ENCODE results near the gene LAIR1.
"Not testable (repeated sequence)": the region's sequence is repeated elsewhere in the genome, so short reads cannot be mapped to it uniquely, and the experiment has no call there.

The LAIR1 gene, protein sequence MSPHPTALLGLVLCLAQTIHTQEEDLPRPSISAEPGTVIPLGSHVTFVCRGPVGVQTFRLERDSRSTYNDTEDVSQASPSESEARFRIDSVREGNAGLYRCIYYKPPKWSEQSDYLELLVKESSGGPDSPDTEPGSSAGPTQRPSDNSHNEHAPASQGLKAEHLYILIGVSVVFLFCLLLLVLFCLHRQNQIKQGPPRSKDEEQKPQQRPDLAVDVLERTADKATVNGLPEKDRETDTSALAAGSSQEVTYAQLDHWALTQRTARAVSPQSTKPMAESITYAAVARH

DNA sequence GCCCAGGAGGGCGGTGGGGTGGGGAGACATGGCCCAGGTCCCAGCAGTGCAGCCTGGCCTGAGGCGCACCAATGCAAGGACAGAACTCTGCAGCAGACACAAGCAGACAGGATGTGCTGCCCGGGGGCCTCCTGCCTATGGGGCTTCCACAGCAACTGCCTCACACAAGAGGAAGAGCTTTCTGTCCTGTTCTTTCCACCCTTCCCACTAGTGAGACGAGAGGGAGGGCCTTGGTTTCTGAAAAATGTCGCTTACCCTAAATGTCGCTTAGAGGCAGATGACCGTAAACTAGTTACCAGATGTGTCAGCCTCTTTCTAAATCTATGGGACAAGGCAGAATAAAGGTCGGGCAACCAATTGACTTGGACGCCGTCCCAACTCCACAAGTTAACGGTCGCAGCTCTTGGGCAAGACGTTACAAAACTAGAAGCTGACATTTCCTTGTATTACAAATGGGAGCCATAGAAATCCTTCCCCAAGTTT is at the start of gene LAIR1:
Gene LAIR1 (minus strand): TSS at position 157 of the 483 bp plus-strand sequence. CDS start 127 bp downstream, at position 30.
- no peak for DNase-seq

DNA sequence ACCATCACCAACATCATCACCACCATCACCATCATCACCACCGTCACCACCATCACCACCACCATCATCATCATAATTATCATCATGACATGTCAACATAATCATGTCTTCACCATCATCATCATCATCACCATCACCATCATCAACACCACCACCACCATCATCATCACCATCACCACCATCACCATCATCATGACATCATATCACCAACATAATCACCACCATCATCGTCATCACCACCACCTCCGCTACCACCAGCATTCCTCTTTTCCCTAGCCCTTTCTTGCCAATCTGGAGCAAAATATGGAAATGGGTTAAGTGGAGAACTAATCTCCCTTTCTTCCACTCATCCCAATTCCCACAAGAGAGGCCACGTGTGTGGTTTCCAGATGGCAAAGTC is 49.4 kb upstream of the LAIR1 start:
- DNase-seq: no peak

DNA sequence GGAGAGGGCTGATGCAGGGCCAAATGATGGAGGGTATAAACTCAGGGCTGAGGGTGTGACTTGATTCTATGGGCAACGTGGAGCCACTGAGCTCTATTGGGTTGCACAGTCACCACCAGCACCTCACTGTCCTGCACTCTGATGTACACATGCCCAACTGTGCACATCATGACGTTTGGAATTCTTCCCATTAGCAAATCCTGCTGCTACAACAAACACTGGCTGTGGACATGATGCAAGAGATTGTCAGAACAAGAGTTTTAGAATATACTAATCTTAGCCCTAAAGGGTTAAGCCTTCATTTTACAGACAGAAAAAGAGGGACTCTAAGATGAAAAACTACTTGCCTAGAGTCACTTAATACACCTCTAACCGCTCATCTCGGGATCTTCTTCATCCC is 48.1 kb upstream of the LAIR1 start:
- DNase-seq: no peak

GRCh38 chr19:54411033-54411432 is 46.3 kb upstream of the LAIR1 start:
- no peak for DNase-seq

DNA sequence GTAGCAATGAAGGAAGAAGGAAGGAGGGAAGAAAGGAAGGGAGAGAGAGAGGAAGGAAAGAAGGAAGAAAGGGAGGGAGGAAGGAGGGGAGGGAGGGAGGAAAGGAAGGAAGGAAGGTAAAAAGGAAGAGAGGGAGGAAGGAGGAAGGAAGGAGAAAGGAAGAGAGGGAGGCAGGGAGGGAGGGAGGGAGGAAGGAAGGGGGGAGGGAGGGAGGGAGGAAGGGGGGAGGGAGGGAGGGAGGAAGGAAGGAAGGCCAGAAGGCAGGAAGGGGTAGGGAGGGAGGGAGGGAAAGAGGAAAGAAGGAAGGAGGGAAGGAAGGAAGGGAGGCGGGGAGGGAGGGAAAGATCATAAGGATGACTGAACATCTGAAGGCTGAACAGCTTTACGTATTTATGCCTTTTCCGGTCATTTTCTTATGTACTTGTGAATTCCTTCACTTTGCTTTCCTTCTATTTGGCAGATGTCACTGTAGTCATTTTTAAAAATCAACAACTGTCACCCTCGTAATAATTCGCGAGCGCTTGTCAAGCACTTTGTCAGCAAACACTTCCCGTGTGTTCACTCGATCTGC is 43.8 kb upstream of the LAIR1 start:
- no peak for DNase-seq

DNA sequence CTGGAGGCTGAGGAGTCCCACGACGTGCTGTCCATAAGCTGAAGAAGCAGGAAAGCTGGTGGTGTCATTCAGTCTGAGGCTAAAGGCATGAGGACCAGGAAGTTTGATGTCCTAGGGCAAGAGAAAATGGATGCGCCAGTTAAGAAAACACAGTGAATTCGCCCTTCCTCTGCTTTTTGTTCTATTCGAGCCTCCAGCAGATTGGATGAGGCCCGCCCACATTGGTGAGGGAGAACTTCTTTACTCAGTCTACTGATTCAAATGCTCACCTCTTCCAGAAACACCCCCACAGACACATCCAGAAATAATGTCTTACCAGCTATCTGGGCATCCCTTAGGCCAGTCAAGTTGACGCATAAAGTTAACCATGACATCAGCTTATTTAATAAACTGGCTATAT is 43.0 kb upstream of the LAIR1 start:
- DNase-seq: no peak

DNA sequence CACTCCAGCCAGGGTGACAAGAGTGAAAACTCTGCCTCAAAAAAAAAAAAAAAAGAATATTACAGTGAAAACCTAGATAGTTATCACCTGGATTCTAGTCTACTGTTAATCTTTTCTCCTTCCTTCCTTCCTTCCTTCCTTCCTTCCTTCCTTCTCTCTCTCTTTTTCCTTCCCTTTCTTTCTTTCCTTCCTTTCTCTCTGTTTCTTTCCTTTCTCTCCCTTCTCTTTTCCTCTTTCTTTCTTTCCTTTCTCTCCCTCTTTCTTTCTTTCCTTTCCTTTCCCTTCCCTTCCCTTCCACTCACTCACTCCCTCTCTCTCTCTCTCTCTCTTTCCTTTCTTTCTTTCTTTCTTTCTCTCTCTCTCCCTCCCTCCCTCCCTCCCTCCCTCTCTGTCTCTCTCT is 40.9 kb upstream of the LAIR1 start:
- DNase-seq: no peak

- DNase-seq: no peak
These were observed 38.3 kb upstream of the LAIR1 start for GRCh38 chr19:54403054-54403453.

DNA sequence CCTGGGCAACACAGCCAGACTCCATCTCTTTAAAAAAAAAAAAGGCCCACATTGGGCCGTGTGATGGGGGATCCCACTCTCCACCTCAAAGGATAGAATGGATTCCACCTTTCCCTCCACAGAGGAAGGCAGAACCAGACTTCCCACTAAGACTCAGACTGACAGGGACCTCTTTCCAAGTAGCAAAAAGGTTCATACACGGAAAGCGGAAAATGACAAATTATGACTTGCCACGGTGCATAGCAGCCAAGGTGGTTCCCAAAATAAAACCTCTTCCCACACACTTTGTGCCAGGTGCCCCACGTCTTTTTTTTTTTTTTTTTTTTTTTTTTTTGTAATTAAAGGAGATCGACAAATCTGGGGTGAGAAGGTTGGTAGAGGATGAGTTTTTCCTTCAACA is 36.2 kb upstream of the LAIR1 start:
- no peak for DNase-seq

DNA sequence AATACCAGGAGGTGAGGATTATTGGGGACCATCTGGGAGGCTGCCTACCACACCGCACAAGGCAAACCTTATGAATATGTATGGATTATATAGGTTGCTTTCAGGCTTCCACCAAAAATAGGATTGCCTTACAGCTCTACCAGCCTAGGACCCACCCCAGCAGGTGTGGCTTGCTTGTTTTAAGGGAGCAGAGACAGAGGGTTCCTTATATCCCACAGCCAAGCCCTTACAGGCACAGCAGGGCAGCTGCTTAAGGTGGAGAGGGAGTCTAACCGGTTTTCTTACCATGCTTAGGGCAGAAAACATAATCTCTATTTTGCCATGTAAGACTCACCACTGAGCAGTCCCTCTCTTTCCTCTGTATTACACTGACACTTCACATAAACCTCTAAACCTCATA is 34.5 kb upstream of the LAIR1 start:
- DNase-seq: no peak

- DNase-seq: no peak
These were observed 31.0 kb upstream of the LAIR1 start for GRCh38 chr19:54395685-54396084.

DNA sequence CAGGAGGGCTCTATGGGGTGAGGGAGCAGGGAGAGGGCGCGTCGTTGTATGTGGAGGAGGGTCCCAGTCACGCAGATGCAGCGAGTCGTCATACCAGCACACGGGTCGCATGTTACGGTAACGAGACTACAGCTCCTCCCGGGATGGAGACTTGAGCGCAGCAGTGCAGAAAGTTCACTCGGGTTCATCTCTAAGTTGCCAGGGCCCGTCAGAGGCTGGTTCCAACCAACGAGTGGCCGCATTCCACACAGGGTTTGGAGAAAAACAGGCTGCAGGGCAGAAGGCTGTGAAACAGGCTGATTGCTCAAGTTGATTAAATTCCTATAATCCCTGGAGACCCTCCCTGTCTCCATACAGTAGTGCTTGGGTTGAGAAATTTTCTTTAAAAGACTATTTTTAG is 28.6 kb upstream of the LAIR1 start:
- no peak for DNase-seq

- DNase-seq: no peak
These were observed 27.4 kb upstream of the LAIR1 start for GRCh38 chr19:54392105-54392504.

GRCh38 chr19:54391589-54392061 is 26.9 kb upstream of the LAIR1 start:
- no peak for DNase-seq

DNA sequence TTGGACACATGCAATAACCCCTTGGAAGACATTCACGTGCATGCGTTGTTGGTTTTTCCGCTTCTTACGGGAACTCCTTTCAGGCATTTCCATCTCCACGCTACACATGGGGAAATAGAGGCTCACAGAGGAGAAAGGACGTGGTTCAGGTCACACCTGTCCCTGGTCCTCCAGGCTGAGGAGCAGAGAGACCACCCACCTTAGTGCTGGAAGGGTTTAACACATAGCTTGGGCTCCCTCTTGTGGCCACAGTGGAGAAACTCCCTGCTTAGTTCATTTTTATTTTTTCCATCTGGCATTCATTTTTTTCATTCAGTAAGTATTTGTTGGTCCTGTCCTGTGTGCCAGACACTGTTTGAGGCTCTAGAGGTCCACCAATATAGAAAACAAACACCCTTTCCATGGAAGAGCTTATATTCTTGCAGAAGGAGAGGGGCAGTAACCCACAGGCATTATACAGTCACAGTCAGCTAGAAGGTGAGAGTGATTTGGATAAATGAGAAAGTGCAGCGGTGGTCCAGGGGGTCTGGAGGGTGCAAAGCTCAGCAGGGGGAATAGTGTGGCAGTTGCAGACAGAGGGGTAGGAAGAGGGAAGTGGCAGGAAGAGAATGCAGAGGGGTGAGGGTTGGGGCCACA is 26.3 kb upstream of the LAIR1 start:
- peak; percentile 55 for DNase-seq

DNA sequence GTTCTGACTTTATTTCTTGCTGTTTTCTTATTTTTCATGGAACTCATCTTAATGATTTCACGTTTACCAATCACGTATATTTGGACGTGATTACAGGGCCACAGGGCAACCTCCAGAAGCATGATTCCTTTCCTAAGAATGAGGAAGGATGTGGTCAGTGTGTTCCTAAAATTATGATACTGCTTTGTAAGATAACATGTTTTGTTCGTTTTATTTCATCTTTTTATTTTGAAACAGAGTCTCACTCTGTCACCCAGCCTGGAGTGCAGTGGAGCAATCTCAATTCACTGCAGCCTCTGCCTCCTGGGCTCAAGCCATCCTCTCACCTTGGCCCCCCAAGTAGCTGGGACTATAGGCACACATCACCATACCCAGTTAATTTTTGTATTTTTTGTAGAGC is 24.8 kb upstream of the LAIR1 start:
- DNase-seq: no peak

GRCh38 chr19:54388802-54389139 is 24.0 kb upstream of the LAIR1 start:
- DNase-seq: no peak

DNA sequence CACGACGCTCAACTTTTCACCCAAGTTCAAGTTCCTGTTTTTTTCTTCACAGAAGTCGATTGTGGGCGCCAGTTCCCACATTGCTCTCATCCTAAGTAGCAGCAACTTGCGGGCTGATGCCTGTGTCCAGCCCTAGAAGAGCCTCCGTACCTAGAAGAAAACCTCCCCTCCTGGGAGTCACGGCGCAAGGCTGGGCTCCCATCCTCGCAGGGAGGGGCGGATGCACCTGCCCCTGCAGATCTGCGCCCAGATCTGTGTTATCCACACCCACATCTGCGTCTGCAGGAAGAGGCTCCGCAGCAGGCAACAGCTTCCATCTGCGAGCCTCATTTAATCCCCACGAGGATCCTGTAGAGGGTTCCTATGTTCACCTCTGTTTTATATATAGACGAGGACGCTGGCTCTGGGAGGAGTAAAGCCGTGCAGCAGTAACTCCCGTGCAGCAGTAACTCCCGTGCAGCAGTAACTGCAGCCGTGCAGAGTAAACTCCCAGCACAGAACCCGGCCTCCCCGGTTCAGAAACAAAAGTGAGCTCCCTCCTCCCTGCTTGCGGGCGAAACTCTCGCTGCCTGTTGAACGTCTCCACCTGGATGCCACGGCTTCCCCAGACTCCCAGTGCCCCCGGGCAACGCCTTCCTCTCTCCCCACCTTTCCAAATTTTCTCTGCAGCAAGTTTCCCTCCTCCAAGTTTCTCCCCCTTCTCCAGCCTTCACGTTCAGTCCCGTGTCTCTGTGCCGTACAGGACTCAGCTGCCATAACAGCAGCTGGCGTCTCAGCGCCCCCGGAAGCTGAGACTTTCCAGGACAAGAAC is 23.5 kb upstream of the LAIR1 start:
- DNase-seq: no peak

DNA sequence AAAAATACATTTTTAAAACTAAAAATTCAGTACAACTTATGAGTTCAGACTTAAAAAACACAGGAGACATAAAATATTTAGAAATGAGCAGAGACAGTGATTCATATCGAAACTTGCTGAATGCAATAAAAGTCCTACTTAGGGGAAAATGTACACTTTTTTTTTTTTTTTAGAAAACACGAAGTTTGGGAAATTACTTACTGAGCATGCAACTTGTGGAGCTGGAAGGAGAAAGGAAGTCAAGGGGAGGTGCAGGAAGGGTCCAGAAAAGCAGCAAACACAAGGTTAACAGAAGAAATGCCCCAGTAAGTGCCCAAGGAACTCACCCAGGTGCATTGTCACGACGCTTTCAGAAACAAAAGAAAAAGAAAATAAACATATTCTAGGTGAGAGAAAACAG is 18.6 kb upstream of the LAIR1 start:
- DNase-seq: no peak

GRCh38 chr19:54382041-54382440 is 17.3 kb upstream of the LAIR1 start:
- DNase-seq: not testable (repeated sequence)

DNA sequence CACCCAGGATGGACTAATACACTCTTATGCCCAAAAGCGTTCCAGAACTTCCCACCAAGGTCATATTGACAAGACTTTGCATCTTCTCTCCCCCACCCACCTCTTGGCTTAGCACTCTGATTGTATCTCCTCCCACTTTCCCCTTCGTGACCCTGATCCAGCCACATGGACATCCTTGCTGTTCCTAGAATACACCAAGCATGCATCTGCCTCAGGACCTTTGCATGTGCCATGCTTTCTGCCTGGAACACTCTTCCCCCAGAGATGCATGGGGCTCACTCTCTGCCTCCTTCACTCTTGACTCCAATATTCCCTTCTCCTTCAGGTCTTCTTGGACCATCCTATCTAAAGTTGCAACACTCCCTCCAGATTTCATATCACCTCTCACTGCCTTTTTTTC is 16.2 kb upstream of the LAIR1 start:
- no peak for DNase-seq

GRCh38 chr19:54379187-54379678 is 14.5 kb upstream of the LAIR1 start:
- DNase-seq: no peak

DNA sequence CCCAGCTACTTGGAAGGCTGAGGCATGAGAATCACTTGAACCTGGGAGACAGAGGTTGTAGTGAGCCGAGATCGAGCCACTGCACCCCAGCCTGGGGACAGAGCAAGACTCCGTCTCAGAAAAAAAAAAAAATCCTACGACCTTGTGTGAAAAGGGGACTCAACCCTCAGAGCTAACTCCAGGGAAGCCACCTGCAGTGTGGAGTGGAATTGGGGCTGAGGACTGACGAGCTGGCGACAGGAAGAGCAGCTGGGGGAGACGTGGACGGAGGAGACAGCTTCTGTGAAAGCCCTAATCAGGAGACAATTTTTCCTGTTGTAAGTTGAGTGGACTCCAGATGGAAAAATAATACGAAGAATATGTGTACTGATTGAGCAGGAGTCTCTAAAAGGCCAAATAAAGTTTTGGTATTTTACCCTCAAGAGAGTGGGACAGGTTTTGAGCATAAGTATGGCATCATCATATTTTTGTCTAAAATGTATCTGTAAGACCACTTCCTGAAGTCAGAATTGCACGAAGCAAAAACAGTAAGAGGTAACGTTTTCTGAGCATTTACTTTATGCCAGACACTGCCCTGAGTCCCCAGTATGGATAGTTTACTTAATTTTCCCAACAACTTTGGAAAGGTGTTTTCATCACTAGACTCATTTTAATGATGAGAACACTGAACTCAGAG is 12.0 kb upstream of the LAIR1 start:
- no peak for DNase-seq
